ENCODE data around the gene CAPN9.
A peak's percentile ranks its signal among the peaks of the same experiment; 100 is the strongest.

Gene CAPN9

DNA sequence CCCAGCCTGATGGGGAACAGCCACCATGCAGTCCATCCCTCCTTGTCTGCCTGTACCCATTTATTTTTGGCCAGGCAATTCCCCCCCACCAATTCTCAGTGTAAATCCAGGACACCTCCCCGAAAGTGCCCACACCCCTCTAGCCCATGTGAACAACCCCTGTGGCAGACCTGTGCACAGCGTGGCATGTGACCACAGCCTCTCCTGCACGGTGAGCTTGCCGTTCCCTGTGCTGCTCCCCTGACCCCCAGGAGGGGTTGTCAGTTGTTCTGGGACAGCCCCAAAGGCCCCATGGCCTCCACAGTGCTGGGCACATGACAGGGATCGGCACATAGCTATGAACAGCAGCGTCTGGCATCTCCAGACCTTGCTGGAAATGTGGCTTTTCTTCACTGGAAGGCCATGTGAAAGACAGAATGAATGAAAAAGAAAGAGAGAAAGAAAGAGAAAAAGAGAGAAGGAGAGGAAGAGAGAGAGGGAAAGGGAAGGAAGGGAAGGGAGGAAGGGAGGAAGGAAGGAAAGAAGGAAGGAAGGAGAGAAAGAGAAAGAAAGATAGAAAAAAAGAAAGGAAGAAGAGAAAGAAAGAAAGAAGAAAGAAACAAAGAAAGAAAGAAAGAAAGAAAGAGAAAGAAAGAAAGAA is 3.9 kb downstream of the CAPN9 start:
- no peak for TF ChIP-seq GATA2 (IDR thresholded peaks at IDR 0.05; ENCODE audit: low read depth, low read length)
- TF ChIP-seq GATA3 (IDR thresholded peaks at IDR 0.05; ENCODE audit: low read depth, low read length) = no peak

DNA sequence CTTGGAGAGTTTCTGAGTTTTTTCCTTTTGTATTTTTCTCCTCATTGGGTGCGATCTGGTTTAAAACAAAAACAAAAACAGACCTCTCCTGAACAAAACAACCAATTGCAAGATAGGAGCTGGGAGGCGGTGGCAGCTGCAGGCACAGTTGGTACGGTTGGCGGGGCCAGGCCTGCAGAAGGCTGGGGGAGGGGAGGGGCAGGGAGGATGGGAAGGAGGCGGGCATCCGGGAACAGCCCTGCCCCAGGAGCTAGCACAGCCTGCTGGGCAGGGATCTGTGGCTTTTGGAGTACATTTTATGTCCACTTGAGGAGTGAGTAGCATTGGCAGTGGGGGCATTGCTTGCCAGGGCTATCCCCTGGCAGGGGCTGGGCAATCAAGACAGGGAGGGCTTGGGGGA is 5.2 kb downstream of the CAPN9 start:
- no peak for TF ChIP-seq GATA2 (IDR thresholded peaks at IDR 0.05; ENCODE audit: low read depth, low read length)
- TF ChIP-seq GATA3 (IDR thresholded peaks at IDR 0.05; ENCODE audit: low read depth, low read length) = no peak

DNA sequence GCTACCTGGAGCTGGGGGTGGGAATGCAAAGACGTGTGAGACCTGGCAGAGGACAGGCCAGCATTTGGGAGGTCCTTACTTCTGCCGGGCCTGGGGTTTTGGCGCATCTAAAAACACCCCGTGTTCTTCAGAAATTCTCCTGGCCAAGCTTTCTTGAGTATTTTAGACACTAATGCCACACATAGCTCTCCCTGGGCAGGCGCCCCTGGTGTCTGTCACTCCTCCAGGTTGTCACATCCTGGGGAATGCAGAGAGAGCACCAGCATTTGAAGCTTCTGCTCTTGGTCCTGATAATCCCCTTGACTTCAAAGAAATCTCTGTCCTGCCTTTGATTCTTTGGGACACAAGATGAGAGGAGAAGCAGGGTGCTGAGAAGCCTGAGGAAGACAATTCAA is 6.0 kb downstream of the CAPN9 start:
- TF ChIP-seq GATA3 (IDR thresholded peaks at IDR 0.05; ENCODE audit: low read depth, low read length) = no peak
- TF ChIP-seq GATA2 (IDR thresholded peaks at IDR 0.05; ENCODE audit: low read depth, low read length) = no peak

DNA sequence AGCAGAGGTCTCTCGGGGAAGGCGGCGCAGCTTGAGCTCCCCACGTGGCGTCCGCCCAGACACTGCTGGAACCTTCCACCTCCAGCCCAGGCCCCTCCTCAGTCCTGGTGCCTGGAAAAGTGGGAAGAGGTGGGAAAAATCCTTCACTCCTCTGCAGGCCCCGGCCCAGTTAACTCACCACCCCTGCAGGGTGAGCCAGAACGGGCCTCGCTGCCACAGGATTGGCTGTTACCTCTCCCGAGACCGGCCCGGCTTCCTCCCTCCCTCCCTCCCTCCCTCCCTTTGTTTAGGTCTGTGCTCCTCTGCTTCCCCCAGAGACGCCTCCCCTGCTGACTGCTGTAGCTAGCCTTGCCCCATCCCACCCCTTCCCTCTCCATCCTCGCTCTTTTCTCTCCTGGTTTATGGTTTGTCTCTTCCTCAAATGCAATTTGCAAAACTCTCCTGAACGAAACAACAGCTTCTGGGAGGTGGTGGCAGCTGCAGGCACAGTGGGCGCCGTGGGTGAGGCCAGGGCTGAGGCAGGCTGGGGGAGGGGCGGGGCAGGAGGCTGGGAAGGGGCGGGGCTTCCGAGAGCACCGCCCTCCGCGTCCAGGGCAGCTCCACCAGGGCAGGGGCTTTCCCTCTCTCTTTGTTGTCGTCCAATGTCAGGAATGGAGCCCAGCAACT is 6.5 kb downstream of the CAPN9 start:
- TF ChIP-seq GATA3 (IDR thresholded peaks at IDR 0.05; ENCODE audit: low read depth, low read length) (no peak), GATA2 (IDR thresholded peaks at IDR 0.05; ENCODE audit: low read depth, low read length) (no peak)

DNA sequence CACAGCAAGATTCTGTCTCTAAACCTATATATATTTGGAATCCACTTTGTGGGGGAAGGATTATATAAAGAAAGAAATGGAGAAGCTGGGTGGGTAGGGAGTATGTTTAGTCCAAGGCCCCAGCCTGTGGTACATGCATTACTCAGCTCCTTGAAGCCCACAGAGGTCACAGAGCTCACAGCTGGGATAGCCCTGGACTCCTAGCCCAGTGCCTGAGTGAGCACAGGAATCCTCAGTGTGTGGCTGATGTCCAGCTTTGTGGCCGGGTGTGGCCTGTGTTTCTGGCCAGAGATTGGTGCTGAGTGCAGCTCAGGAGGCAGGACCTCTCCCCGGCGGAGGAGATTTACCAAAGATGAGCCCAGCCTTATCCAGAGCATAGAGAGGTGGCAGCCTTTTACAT is 7.6 kb downstream of the CAPN9 start:
- no peak for TF ChIP-seq GATA2 (IDR thresholded peaks at IDR 0.05; ENCODE audit: low read depth, low read length)
- TF ChIP-seq GATA3 (IDR thresholded peaks at IDR 0.05; ENCODE audit: low read depth, low read length) = no peak

DNA sequence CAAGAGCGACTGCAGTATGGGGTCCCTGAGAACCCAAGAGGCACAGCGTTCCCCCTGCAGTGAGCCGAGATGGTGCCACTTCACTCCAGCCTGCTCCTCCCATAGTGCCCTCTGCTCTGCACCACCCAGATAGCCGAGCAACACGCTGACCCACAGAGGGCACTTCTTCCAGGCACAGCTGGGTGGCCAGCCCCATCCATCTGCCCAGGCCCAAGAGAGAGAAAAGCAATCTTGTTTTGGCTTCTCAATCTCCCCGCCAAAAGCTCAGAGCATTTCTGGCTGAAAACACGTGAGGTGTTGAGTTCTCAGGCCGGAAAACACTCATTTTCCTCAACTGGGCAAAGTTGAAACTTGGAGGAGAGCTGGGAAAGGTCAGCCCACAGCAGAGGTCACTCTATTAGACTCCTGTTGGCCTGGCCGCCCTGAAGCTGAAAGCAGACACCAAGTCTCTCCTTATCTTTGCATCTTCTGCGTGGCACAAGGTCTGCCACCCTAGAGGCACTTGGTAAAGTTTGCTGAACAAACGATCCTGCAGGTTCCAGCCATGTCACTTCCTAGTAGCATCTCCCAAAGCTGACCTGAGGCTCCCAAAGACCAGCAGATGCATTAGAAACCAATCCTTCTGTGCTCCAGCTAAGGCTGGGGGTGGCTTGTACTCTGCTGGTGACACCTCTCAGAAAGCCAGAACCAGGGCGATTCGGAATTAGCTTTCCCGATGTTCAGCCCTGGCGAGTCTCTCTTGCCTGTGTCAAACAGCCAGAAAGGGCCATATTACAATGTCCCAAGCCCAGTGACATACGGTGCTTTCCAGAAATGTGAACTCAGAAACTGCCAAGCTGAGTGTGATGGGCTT is 10.9 kb downstream of the CAPN9 start:
- peak; percentile 50; the same call in 1 of the 2 replicates for TF ChIP-seq GATA2 (IDR thresholded peaks at IDR 0.05; ENCODE audit: low read depth, low read length)
- TF ChIP-seq GATA3 (IDR thresholded peaks at IDR 0.05; ENCODE audit: low read depth, low read length) = no peak

DNA sequence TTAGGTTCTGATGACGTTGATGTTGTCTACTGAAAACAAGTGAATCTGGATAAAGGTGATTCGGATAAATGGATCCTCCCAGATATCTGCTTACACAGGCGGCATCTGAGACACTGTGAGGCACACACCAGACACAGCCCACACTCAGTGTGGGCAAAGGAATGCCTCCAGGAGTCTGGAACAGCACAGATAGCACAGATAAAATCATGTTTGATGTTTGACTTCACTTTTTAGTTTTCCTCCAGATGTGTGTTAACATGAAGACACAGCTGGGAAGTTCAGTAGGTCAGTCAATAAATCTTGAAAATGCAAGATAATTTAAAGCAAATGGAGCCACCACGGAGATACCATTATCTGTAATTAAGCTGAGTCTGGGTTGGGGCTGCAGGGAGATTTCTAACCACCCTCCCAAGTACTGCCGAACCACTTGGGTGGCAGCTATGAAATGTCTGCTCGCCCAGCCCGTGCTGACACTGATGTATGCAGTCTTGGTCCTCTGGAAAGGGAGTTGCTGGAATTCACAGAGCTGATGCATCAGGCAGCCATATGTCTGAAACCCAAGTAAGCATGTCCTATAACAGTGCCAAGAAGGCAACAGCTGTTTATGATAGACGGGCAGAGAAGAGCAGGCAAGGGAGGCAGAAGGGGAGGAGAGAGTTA is 11.7 kb downstream of the CAPN9 start:
- TF ChIP-seq GATA2 (IDR thresholded peaks at IDR 0.05; ENCODE audit: low read depth, low read length) (peak; percentile 86), GATA3 (IDR thresholded peaks at IDR 0.05; ENCODE audit: low read depth, low read length) (peak; percentile 72)

DNA sequence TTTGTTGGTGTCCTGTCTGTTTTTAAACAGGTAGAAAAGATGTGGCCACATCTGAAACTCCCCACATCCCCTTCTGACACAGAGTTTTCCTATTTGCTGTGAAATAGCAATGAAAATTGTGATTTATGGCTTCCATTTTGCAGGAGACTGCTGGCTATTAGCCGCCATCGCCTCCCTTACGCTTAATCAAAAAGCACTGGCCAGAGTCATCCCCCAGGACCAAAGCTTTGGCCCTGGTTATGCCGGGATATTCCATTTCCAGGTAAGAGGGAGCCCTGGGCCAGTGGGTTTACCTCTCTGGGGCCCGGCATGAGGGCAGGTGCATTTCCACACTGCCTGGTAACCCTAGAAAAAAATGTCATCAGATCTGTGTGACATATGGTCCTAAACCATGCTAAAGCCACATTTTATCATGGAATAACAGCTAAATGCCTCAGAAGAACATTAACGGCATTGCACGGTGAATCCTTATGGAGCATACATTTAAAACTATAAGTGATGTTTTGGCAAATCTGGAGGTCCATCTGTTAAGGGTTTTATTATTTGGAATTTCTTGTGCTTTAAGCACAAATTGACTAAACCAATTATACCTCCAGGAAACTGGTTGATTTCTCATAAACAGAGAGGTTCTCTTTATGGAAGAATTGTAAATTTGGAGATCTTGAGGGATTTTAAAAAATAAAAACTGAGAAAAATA is 12.3 kb downstream of the CAPN9 start:
- TF ChIP-seq GATA3 (IDR thresholded peaks at IDR 0.05; ENCODE audit: low read depth, low read length) (no peak), GATA2 (IDR thresholded peaks at IDR 0.05; ENCODE audit: low read depth, low read length) (no peak)

DNA sequence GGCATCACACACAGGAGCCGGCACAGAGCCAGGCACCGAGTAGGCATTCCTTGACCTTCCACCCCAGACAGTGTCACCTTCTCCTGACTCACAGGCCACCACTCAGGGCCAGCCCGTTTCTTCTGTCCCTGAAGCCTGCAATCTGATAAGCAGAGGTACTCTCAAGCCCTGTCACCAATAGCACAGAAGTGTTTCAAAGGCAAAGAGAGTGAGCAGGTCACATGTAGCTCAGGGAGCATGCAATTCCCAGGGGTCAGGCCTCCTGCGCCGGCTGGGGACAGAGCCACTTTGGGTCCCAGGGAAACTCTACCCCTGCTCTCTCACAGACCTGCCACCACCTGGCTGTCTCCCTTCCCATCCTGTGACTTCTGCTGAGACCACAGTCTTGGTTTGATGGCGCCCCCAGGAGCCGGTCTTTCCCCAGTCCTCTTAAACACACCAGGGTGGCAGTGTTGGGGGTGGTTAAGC is 13.2 kb downstream of the CAPN9 start:
- TF ChIP-seq GATA3 (IDR thresholded peaks at IDR 0.05; ENCODE audit: low read depth, low read length) (no peak), GATA2 (IDR thresholded peaks at IDR 0.05; ENCODE audit: low read depth, low read length) (no peak)

DNA sequence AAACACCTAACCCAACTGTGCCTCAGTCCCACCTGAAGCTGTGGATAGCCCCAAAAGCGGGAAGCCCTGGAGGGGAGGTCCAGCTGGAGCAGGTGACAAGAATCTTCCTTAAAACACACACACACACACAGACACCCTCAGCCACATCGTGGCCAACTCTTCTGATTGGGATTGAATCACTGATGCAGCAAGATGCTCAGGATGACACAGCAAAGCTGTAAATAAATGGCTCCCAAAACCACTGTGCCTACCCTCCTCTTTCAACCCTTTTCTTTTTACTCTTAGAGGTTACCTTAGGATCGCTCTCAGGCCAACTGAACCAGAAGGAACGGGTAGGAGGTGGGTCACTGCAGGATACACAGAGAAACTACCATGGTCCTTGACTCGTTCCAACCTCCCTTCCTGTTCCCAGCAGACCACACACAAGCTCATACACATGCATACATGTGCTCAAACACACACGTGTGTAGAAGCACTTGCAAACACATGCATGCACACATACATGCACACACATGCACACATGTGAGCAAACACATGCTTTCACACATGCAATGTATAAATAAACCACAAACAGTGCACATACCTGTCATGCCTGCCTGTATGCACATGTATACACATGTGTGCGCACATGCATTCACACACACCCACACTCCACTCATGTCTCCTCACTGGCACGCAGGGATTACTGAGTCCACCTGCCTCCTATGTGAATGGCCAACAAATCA is 14.4 kb downstream of the CAPN9 start:
- TF ChIP-seq GATA2 (IDR thresholded peaks at IDR 0.05; ENCODE audit: low read depth, low read length) (no peak), GATA3 (IDR thresholded peaks at IDR 0.05; ENCODE audit: low read depth, low read length) (no peak)

DNA sequence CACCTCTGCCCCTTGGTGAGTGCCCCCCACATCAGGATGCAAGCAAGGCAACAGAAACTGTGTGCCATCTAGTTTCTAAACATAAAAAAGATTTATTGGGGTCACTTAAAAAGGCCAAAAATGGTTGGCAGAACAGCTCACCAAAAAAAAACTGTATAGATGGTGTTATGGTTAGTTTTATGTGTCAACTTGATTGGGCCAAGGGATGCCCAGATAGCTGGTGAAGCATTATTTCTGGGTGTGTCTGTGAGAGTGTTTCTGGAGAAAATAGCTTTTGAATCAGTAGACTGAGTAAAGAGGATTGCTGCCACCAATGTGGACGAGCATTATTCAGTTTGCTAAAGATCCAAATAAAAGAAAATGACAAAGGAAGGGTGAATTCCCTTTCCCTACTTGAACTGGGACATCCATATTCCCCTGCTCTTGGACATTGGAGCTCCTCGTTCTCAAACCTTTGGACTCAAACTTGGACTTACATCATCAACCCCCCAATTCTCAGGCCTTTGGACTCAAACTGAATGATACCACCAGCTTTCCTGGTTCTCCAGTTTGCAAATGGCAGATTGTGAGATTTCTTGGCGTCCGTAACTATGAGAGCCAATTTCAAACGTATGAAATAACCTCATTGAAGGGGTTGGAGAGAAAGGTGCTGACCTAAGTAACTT is 16.9 kb downstream of the CAPN9 start:
- no peak for TF ChIP-seq GATA2 (IDR thresholded peaks at IDR 0.05; ENCODE audit: low read depth, low read length)
- no peak for TF ChIP-seq GATA3 (IDR thresholded peaks at IDR 0.05; ENCODE audit: low read depth, low read length)

DNA sequence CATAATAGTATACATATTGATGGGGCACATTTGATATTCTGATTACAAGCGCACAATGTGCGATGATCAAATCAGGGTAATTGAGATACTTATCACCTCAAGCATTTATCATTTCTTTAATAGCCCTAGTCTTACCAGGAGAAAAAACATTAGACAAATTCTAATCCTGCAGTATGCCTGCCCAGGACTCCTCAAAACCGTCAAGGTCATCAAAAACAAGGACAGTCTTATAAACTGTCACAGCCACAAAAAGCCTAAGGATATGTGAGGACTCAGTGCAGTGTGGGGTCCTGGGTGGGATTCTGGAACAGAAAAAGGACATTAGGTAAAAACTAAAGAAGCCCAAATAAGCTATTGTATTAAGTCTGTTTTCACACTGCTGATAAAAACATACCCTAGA is 19.1 kb downstream of the CAPN9 start:
- TF ChIP-seq GATA2 (IDR thresholded peaks at IDR 0.05; ENCODE audit: low read depth, low read length) (no peak), GATA3 (IDR thresholded peaks at IDR 0.05; ENCODE audit: low read depth, low read length) (no peak)
